ENCODE measurements around the gene RABAC1.

DNA sequence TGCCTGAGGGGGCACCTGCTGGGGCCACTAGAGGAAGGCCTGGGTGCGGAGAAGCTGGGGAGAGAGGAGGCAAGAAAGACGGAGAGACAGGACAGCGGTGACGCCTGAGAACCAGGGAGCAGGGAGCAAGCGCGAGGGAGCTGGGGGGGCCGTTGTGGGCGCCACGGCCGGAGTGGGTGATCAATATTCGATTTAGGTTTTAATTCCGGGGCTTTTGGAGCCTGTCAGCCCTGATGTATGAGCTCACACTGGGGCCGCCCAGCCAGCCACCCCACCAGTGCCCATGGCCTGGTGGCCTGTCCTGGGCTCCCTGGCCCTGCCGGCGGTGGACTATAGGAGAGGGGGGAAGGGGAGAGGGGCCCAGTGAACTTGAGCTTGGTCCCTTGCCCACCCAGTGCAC is 22.2 kb downstream of the RABAC1 start:
- TF ChIP-seq, protein P1, sequence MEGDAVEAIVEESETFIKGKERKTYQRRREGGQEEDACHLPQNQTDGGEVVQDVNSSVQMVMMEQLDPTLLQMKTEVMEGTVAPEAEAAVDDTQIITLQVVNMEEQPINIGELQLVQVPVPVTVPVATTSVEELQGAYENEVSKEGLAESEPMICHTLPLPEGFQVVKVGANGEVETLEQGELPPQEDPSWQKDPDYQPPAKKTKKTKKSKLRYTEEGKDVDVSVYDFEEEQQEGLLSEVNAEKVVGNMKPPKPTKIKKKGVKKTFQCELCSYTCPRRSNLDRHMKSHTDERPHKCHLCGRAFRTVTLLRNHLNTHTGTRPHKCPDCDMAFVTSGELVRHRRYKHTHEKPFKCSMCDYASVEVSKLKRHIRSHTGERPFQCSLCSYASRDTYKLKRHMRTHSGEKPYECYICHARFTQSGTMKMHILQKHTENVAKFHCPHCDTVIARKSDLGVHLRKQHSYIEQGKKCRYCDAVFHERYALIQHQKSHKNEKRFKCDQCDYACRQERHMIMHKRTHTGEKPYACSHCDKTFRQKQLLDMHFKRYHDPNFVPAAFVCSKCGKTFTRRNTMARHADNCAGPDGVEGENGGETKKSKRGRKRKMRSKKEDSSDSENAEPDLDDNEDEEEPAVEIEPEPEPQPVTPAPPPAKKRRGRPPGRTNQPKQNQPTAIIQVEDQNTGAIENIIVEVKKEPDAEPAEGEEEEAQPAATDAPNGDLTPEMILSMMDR (conservative IDR thresholded peaks at IDR 0.05; ENCODE audit: low read depth, low read length): no peak
- no peak for TF ChIP-seq POLR2A (IDR thresholded peaks at IDR 0.05; ENCODE audit: low read depth, low read length)
- TF ChIP-seq MAZ (IDR thresholded peaks at IDR 0.05; ENCODE audit: borderline replicate concordance, low read depth, low read length): no peak
- TF ChIP-seq, protein P2, sequence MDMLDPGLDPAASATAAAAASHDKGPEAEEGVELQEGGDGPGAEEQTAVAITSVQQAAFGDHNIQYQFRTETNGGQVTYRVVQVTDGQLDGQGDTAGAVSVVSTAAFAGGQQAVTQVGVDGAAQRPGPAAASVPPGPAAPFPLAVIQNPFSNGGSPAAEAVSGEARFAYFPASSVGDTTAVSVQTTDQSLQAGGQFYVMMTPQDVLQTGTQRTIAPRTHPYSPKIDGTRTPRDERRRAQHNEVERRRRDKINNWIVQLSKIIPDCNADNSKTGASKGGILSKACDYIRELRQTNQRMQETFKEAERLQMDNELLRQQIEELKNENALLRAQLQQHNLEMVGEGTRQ (IDR thresholded peaks at IDR 0.05; ENCODE audit: low read depth, low read length): no peak
- no peak for TF ChIP-seq SMC3 (IDR thresholded peaks at IDR 0.05; ENCODE audit: low read depth, low read length)
- TF ChIP-seq RFX5 (IDR thresholded peaks at IDR 0.05; ENCODE audit: low read depth, low read length): no peak
- TF ChIP-seq RAD21 (IDR thresholded peaks at IDR 0.05; ENCODE audit: low read length): no peak
- no peak for TF ChIP-seq MAFK (IDR thresholded peaks at IDR 0.05; ENCODE audit: low read depth, low read length)
- TF ChIP-seq CEBPB (IDR thresholded peaks at IDR 0.05; ENCODE audit: low read depth, low read length): no peak
- no peak for TF ChIP-seq MXI1 (IDR thresholded peaks at IDR 0.05; ENCODE audit: borderline replicate concordance, low read depth, low read length)
- no peak for TF ChIP-seq CHD1 (IDR thresholded peaks at IDR 0.05; ENCODE audit: low read depth, low read length)

Data from IMR-90 (cell line).